GM19468 (cell line): ENCODE measurements around the gene IRF1.

ENCODE experiments used
- ATAC-seq: cut with Tn5 transposase; IDR thresholded peaks from one replicate; pipeline ENCODE4 v1.9.1; 2021; ENCODE audit warnings: mild to moderate bottlenecking, moderate library complexity, moderate number of reproducible peaks; ENCODE audit not compliant: unreplicated experiment; ENCODE audit errors: extremely low read depth

The IRF1 gene

DNA sequence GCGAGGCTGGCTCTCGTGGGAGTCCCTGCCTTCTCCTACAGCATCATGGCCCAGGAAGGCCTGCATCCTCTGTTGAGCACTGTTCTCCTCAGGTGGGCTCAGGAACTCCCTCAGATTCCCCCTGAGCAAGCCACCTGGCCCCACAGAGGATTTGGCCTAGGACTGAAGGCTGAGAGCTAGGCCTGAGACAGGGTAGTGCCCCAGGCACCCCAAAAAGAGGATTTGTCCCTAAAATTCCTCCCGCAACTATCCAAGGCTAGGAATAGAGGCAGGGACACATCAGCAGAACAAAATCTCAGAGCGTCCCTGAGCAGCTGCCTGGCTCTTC lies 11.0 kb upstream of the IRF1 start:
- no peak for ATAC-seq

GRCh38 chr5:132500931-132501628 lies 10.5 kb upstream of the IRF1 start:
- ATAC-seq = no peak

GRCh38 chr5:132500244-132500930 lies 9.8 kb upstream of the IRF1 start:
- no peak for ATAC-seq

DNA sequence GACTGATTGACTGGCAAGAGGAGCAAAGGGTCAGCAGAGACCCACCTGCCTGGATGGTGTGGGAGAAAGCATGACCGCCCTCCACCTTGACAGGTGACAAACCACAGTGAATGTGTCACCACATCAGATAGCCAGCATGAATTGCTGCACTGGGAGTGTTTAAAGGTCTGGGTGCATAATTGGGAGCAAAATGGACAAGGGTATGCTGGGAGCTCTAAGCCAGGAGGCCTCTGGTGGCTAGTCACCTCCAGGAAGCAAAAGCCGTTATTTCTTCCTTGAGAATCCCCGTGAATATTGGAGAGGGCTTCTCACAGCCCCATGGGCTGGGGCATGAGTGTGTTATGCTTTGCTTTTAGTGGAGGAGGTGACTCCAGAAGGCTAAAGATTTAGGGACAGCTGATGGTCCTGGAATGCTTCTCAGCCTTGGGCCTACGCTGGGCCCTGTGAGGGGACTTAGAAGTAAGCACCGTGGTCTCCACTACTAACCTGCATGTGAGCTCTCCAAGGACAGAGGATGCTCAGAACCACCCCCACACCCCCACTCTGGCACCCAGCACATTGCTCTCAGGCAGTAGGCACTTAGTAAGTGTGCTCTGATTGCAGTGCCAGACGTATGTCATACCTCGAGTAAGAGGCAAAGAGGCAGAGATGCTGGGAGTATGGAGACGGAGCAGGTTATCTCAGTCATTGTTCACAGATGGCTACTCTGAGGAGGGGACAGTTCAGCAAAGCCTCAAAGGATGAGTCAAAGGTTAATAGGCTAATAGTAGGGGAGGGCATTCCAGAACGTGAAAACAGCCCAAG lies 9.1 kb upstream of the IRF1 start:
- ATAC-seq = no peak

GRCh38 chr5:132498686-132499271 lies 8.2 kb upstream of the IRF1 start:
- no peak for ATAC-seq

- ATAC-seq = no peak
Measured at GRCh38 chr5:132498152-132498551, 7.6 kb upstream of the IRF1 start.

DNA sequence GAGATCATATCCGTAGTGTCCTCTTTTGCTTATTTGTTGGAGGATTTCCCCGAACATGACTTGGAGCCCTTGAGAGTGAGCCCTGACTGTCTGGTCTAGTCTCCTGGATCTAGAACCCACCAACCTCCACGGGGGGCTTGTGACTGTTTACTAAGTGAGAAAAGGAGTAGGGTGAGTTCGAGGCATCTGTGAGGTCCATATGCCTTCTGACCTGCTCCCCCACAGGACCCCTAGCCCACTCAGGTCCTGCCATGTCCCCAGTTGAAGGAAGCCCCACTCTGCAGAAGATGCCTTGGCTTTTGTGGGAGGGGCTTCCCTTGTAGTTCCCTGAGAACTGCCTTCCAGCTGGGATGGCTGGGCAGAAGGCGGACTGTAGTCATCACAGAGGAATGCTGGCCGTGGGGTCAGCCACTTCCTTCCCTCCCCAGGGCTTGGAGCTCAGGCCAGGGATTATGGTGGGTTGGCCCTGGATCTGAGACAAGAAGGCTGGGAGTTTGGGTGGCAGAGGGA lies 7.0 kb upstream of the IRF1 start:
- ATAC-seq = no peak

- ATAC-seq = peak; percentile 22
Measured at GRCh38 chr5:132496631-132497487, 6.3 kb upstream of the IRF1 start.

DNA sequence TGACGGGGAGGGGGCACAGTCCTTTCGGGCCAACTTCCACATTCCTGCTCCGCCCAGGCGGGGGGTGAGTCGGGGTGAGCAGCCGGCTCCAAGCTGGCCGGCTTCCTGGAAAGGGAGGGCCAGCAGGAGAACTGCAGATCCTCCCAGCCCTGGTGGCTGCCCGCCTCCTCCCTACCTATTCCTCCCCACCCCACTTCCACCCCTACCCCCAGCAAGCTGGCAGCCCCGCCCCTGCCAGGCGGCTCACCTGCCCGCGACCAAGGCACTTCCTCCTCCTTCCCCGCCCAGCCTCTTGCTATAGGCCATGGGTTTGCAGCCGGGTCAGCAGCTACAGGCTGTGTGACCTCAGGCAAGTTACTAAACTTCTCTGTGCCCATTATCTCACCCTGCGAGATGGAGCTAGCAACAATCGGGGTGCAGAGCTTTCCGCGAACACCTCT lies 5.6 kb upstream of the IRF1 start:
- peak; percentile 18 for ATAC-seq

- no peak for ATAC-seq
Measured at GRCh38 chr5:132495667-132496190, 5.2 kb upstream of the IRF1 start.

GRCh38 chr5:132493821-132494220 lies 3.2 kb upstream of the IRF1 start:
- no peak for ATAC-seq

- no peak for ATAC-seq
Measured at GRCh38 chr5:132493241-132493640, 2.7 kb upstream of the IRF1 start.

DNA sequence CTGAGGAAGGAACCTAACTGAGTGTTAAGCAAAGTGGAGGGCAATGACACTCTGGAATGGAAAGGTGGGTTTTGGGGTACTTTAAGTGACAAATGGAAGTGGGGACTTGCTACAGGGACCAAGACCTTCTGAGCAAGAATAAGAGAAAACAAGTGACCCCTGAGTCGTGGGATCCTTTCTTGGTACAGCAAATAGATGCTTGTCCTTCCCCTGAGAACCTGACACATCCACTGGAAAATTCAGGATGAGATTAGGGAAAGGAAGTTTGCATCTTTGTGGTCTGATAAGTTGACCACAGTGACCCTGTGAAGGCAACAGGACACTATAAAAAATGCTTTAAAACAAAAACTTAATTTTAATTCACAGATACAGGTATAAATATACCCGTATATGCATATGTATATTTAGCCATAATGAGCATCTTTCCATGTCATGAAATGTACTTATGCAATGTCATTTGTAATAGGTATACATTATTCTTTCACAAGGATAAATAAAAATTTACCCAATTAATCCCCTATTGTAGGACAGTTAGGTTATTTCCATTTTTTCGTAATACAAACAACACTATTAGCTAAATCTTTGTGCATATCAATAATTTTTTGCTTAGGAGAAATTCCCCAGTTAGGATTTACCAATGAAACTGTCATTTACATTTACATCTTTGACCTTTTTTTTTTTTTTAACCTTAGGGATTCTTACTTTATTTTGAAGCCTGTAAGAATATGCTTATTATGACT lies 2.0 kb upstream of the IRF1 start:
- ATAC-seq = no peak

- no peak for ATAC-seq
Measured at GRCh38 chr5:132491368-132492364, 1.1 kb upstream of the IRF1 start.

DNA sequence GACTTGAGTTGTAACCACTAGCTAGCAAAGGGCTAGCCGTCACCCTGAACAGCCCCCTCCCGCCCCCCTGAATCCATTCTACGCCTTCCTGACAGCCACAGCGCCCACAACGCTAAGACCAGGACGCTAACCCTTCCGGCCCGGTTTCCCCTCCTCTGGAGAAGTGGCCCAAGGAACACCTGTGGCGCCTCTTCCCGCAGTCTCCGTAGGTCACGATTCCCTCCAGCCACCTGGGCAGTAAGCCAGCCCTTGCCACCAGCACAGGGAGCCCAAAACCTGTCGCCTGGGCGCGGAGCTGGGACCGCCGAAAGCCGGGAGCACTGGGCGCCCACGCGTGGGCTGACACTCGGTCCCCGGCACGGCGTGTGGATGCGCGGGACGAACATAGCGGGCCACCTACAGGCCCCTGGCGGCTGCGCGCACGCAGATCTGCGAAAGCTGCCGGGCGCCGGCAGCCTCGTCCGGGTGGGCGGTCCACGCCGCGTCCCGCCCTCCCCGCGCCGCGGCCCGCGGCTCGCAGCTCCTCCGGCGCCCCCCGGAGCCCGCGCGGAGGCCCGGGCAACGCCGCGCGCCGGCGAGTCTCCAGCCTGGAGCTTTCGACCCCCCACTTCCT lies 596 bp downstream of the IRF1 start:
- no peak for ATAC-seq

- no peak for ATAC-seq
Measured at GRCh38 chr5:132489051-132489770, 1.4 kb downstream of the IRF1 start.

- ATAC-seq = no peak
Measured at GRCh38 chr5:132488590-132488989, 2.0 kb downstream of the IRF1 start.
